AG04450 (cell line): ENCODE measurements around the gene ZNF646. TPM values are rescaled to one million over a fixed set of nuclear protein-coding genes. Genes with fewer than 3 reads are reported as not detected.

Experiments
- CTCF ChIA-PET: fragments of 300-600, 350-600 bp; formaldehyde crosslinking; extraction: SDS; loops from one replicate; lab custom pipeline; 2022; ENCODE audit warnings: antibody characterized with exemption, inconsistent platforms; lab: Charles Lee
- POLR2A ChIA-PET: fragments of 350-600 bp; formaldehyde crosslinking; extraction: SDS; loops from one replicate; lab custom pipeline; 2021; ENCODE audit warnings: antibody characterized with exemption, inconsistent platforms; lab: Yijun Ruan, JAX
- DNase-seq: peaks from one replicate; pipeline ENCODE4 v3.0.0-alpha.2; 2011; ENCODE audit warnings: low read depth, low spot score
- H3K27ac ChIP-seq: one replicate; pipeline ENCODE4 v1.5.1; 2012; ENCODE audit warnings: low read depth, low read length, control low read depth
- H3K27me3 ChIP-seq: one replicate; pipeline ENCODE4 v1.6.0; 2012; ENCODE audit warnings: low read length; ENCODE audit not compliant: control insufficient read depth, insufficient read depth
- H3K4me3 ChIP-seq: 2 replicates; pipeline ENCODE4 v1.5.1; 2011; ENCODE audit warnings: mild to moderate bottlenecking, low read depth, low read length, control low read depth
- H3K9me3 ChIP-seq: 2 replicates; pipeline ENCODE4 v1.5.1; 2012; ENCODE audit warnings: low read length; ENCODE audit not compliant: control insufficient read depth, insufficient read depth
- CTCF ChIP-seq: IDR thresholded peaks from 2 replicates; pipeline ENCODE4 v1.5.1; 2011; ENCODE audit warnings: low read depth, low read length, control low read depth, inconsistent platforms
- polyA plus RNA-seq: library from polyadenylated mRNA; depleted of rRNA; stranded (reverse); fragments of >200 nt; gene quantifications from 2 replicates; pipeline ENCODE4 v1.2.3, GENCODE V29; 2011

Gene ZNF646
- polyA plus RNA-seq, 1 experiment: 2.4 TPM

GRCh38 chr16:31055613-31056012, 18.6 kb upstream of the ZNF646 start:
- Histone ChIP-seq H3K27ac (no peak overlapping the region), H3K9me3 (no peaks in the 10 kb centered on the region), H3K4me3 (no peak overlapping the region), H3K27me3 (no peaks in the 10 kb centered on the region)
- ChIA-PET POLR2A (interaction anchor here (0.6 to 2.5 kb wide), 2 partner anchors 10 to 416 kb away, joined by 4 to 13 read pairs; partner anchors contain the start of gene TGFB1I1), CTCF (no interaction called here)
- DNase-seq: no peak
- no peak for TF ChIP-seq CTCF

- H3K4me3 ChIP-seq: no peak overlapping the region
- DNase-seq: no peak
- TF ChIP-seq CTCF: no peak
- H3K27me3 ChIP-seq: no peaks in the 10 kb centered on the region
- ChIA-PET CTCF (no interaction called here), POLR2A (no interaction called here)
- peaks cover 5% of the 10 kb centered on the region; the same call in 1 of the 2 replicates for H3K9me3 ChIP-seq
- no peak overlapping the region for H3K27ac ChIP-seq
Observed at GRCh38 chr16:31061126-31061812, 13.0 kb upstream of the ZNF646 start.

GRCh38 chr16:31061813-31062440, 12.3 kb upstream of the ZNF646 start:
- Histone ChIP-seq H3K4me3 (no peak overlapping the region), H3K27ac (no peak overlapping the region), H3K9me3 (peaks cover 5% of the 10 kb centered on the region; the same call in 1 of the 2 replicates), H3K27me3 (no peaks in the 10 kb centered on the region)
- DNase-seq: no peak
- POLR2A ChIA-PET: interaction anchor here (0.6 kb wide), 1 partner anchor 24 kb away, joined by 9 read pairs; no protein-coding TSS in a partner anchor
- no peak for TF ChIP-seq CTCF
- CTCF ChIA-PET: no interaction called here

GRCh38 chr16:31063495-31063842, 10.8 kb upstream of the ZNF646 start:
- DNase-seq: no peak
- Histone ChIP-seq H3K9me3 (peaks cover 5% of the 10 kb centered on the region; the same call in 1 of the 2 replicates), H3K27me3 (no peaks in the 10 kb centered on the region), H3K4me3 (no peak overlapping the region), H3K27ac (no peak overlapping the region)
- TF ChIP-seq CTCF: no peak
- ChIA-PET POLR2A (no interaction called here), CTCF (no interaction called here)
